ENCODE data around the gene NOD2.

- TF ChIP-seq CTCF (IDR thresholded peaks at IDR 0.05): no peak
- TF ChIP-seq JUN (CRISPR knock-in tag; IDR thresholded peaks at IDR 0.05): no peak
- no peak for TF ChIP-seq ZNF281 (CRISPR knock-in tag; IDR thresholded peaks at IDR 0.05)
- no peak for TF ChIP-seq ETV6 (CRISPR knock-in tag; IDR thresholded peaks at IDR 0.05)
- no peak for TF ChIP-seq ZNF121 (CRISPR knock-in tag; IDR thresholded peaks at IDR 0.05)
Measured at GRCh38 chr16:50659806-50660205, 33.6 kb upstream of the NOD2 start.
